WTC11 (cell line): ENCODE data around the gene TKT. TPM values are rescaled to one million over a fixed set of nuclear protein-coding genes. Genes with fewer than 3 reads are reported as not detected.

Source experiments
- E2F4 ChIP-seq: sonication (generic); formaldehyde crosslinking; IDR thresholded peaks from 2 replicates; pipeline ENCODE4 v1.8.1; 2022; ENCODE audit warnings: low read depth, mild to moderate bottlenecking, moderate library complexity, missing genetic modification reagents, borderline replicate concordance
- ERG ChIP-seq: fragments of 250-450 bp; sonication (Bioruptor Pico); IDR thresholded peaks from 2 replicates; pipeline ENCODE4 v1.8.0; 2021; ENCODE audit warnings: mild to moderate bottlenecking
- FOXJ3 ChIP-seq: sonication (generic); formaldehyde crosslinking; IDR thresholded peaks from 2 replicates; pipeline ENCODE4 v1.9.0; 2021; ENCODE audit warnings: missing genetic modification reagents, mild to moderate bottlenecking, borderline replicate concordance
- MYBL2 ChIP-seq: sonication (generic); formaldehyde crosslinking; IDR thresholded peaks from 2 replicates; pipeline ENCODE4 v1.8.1; 2023; ENCODE audit warnings: mild to moderate bottlenecking, moderate library complexity, missing genetic modification reagents
- NFATC4 ChIP-seq: fragments of 250-450 bp; sonication (Bioruptor Pico); IDR thresholded peaks from 2 replicates; pipeline ENCODE4 v1.9.0; 2021; ENCODE audit warnings: mild to moderate bottlenecking
- SP1 ChIP-seq: sonication (generic); formaldehyde crosslinking; conservative IDR thresholded peaks from 2 replicates; pipeline ENCODE4 v1.8.1; 2022; ENCODE audit warnings: missing genetic modification reagents
- TP53 ChIP-seq: sonication (generic); formaldehyde crosslinking; IDR thresholded peaks from 2 replicates; pipeline ENCODE4 v1.8.1; 2023; ENCODE audit warnings: mild to moderate bottlenecking, missing genetic modification reagents
- ZNF121 ChIP-seq: sonication (generic); formaldehyde crosslinking; IDR thresholded peaks from 2 replicates; pipeline ENCODE4 v1.8.0; 2023; ENCODE audit warnings: missing genetic modification reagents
- ZNF219 ChIP-seq: sonication (generic); formaldehyde crosslinking; IDR thresholded peaks from 2 replicates; pipeline ENCODE4 v1.8.0; 2023; ENCODE audit warnings: missing genetic modification reagents, mild to moderate bottlenecking, borderline replicate concordance
- ZNF423 ChIP-seq: fragments of 250-450 bp; sonication (Bioruptor Pico); IDR thresholded peaks from 2 replicates; pipeline ENCODE4 v2.1.2; 2022; ENCODE audit warnings: mild to moderate bottlenecking, moderate library complexity
- ZNF425 ChIP-seq: fragments of 250-450 bp; sonication (Bioruptor Pico); conservative IDR thresholded peaks from 2 replicates; pipeline ENCODE4 v1.9.0; 2021; ENCODE audit warnings: mild to moderate bottlenecking
- ZNF512 ChIP-seq: sonication (generic); formaldehyde crosslinking; IDR thresholded peaks from 2 replicates; pipeline ENCODE4 v1.8.1; 2022; ENCODE audit warnings: missing genetic modification reagents, borderline replicate concordance
- ZNF532 ChIP-seq: fragments of 250-450 bp; sonication (Bioruptor Pico); IDR thresholded peaks from 2 replicates; pipeline ENCODE4 v1.9.0; 2021; ENCODE audit warnings: mild to moderate bottlenecking, borderline replicate concordance
- total RNA-seq: library from RNA; stranded (reverse); gene quantifications from 3 replicates; pipeline ENCODE4 v1.2.3, GENCODE V29; 2021
- TF ChIP-seq, protein P1 (sequence below): sonication (generic); formaldehyde crosslinking; IDR thresholded peaks from 2 replicates; pipeline ENCODE4 v1.8.1; 2023; ENCODE audit warnings: mild to moderate bottlenecking, missing genetic modification reagents
- TF ChIP-seq, protein P2 (sequence below): sonication (generic); formaldehyde crosslinking; IDR thresholded peaks from 2 replicates; pipeline ENCODE4 v1.8.0; 2022; ENCODE audit warnings: mild to moderate bottlenecking, missing genetic modification reagents
- TF ChIP-seq, protein P3 (sequence below): sonication (generic); formaldehyde crosslinking; IDR thresholded peaks from 2 replicates; pipeline ENCODE4 v1.8.0; 2023; ENCODE audit warnings: missing genetic modification reagents
- TF ChIP-seq, protein P4 (sequence below): sonication (generic); formaldehyde crosslinking; IDR thresholded peaks from 2 replicates; pipeline ENCODE4 v1.8.0; 2022; ENCODE audit warnings: missing genetic modification reagents

The TKT gene
- total RNA-seq, 1 experiment from 2014 or later: 1,040 TPM

- TF ChIP-seq, protein P1, sequence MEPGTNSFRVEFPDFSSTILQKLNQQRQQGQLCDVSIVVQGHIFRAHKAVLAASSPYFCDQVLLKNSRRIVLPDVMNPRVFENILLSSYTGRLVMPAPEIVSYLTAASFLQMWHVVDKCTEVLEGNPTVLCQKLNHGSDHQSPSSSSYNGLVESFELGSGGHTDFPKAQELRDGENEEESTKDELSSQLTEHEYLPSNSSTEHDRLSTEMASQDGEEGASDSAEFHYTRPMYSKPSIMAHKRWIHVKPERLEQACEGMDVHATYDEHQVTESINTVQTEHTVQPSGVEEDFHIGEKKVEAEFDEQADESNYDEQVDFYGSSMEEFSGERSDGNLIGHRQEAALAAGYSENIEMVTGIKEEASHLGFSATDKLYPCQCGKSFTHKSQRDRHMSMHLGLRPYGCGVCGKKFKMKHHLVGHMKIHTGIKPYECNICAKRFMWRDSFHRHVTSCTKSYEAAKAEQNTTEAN (CRISPR knock-in tag): no peak
- TF ChIP-seq SP1 (CRISPR knock-in tag) (peak; percentile 64; the same call in 1 of the 2 replicates), FOXJ3 (CRISPR knock-in tag) (no peak), MYBL2 (0 out of 2 replicates have a peak, but pooled peaks have one; percentile 66), TP53 (CRISPR knock-in tag) (no peak), ZNF423 (CRISPR knock-in tag) (no peak), ERG (CRISPR knock-in tag) (no peak), E2F4 (CRISPR knock-in tag) (no peak), ZNF219 (CRISPR knock-in tag) (no peak), NFATC4 (CRISPR knock-in tag) (no peak), ZNF532 (CRISPR knock-in tag) (no peak), ZNF121 (CRISPR knock-in tag) (no peak), ZNF512 (CRISPR knock-in tag) (no peak), ZNF425 (CRISPR knock-in tag) (no peak)
- TF ChIP-seq, protein P2, sequence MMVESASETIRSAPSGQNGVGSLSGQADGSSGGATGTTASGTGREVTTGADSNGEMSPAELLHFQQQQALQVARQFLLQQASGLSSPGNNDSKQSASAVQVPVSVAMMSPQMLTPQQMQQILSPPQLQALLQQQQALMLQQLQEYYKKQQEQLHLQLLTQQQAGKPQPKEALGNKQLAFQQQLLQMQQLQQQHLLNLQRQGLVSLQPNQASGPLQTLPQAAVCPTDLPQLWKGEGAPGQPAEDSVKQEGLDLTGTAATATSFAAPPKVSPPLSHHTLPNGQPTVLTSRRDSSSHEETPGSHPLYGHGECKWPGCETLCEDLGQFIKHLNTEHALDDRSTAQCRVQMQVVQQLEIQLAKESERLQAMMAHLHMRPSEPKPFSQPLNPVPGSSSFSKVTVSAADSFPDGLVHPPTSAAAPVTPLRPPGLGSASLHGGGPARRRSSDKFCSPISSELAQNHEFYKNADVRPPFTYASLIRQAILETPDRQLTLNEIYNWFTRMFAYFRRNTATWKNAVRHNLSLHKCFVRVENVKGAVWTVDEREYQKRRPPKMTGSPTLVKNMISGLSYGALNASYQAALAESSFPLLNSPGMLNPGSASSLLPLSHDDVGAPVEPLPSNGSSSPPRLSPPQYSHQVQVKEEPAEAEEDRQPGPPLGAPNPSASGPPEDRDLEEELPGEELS (CRISPR knock-in tag): no peak
- TF ChIP-seq, protein P3, sequence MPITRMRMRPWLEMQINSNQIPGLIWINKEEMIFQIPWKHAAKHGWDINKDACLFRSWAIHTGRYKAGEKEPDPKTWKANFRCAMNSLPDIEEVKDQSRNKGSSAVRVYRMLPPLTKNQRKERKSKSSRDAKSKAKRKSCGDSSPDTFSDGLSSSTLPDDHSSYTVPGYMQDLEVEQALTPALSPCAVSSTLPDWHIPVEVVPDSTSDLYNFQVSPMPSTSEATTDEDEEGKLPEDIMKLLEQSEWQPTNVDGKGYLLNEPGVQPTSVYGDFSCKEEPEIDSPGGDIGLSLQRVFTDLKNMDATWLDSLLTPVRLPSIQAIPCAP (CRISPR knock-in tag): no peak
- TF ChIP-seq, protein P4, sequence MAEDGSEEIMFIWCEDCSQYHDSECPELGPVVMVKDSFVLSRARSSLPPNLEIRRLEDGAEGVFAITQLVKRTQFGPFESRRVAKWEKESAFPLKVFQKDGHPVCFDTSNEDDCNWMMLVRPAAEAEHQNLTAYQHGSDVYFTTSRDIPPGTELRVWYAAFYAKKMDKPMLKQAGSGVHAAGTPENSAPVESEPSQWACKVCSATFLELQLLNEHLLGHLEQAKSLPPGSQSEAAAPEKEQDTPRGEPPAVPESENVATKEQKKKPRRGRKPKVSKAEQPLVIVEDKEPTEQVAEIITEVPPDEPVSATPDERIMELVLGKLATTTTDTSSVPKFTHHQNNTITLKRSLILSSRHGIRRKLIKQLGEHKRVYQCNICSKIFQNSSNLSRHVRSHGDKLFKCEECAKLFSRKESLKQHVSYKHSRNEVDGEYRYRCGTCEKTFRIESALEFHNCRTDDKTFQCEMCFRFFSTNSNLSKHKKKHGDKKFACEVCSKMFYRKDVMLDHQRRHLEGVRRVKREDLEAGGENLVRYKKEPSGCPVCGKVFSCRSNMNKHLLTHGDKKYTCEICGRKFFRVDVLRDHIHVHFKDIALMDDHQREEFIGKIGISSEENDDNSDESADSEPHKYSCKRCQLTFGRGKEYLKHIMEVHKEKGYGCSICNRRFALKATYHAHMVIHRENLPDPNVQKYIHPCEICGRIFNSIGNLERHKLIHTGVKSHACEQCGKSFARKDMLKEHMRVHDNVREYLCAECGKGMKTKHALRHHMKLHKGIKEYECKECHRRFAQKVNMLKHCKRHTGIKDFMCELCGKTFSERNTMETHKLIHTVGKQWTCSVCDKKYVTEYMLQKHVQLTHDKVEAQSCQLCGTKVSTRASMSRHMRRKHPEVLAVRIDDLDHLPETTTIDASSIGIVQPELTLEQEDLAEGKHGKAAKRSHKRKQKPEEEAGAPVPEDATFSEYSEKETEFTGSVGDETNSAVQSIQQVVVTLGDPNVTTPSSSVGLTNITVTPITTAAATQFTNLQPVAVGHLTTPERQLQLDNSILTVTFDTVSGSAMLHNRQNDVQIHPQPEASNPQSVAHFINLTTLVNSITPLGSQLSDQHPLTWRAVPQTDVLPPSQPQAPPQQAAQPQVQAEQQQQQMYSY (CRISPR knock-in tag): no peak
Measured at GRCh38 chr3:53195602-53196574, 59.9 kb downstream of the TKT start (continued).
